GM19455 (cell line): ENCODE results near the gene ANKRD28.
"Not testable (repeated sequence)": the region's sequence is repeated elsewhere in the genome, so short reads cannot be mapped to it uniquely, and the experiment has no call there.

Source experiments
- ATAC-seq: cut with Tn5 transposase; IDR thresholded peaks from one replicate; pipeline ENCODE4 v1.9.1; 2021; ENCODE audit not compliant: unreplicated experiment

ANKRD28 gene

GRCh38 chr3:15638891-15639262, 158.9 kb downstream of the ANKRD28 start:
- ATAC-seq = no peak

GRCh38 chr3:15638193-15638890, 159.4 kb downstream of the ANKRD28 start:
- no peak for ATAC-seq

- no peak for ATAC-seq
Observed at GRCh38 chr3:15637131-15637951, 160.4 kb downstream of the ANKRD28 start.

- ATAC-seq = peak; percentile 72
Observed at GRCh38 chr3:15636028-15636709, 161.6 kb downstream of the ANKRD28 start.

- ATAC-seq = no peak
Observed at GRCh38 chr3:15635121-15635661, 162.6 kb downstream of the ANKRD28 start.

GRCh38 chr3:15634671-15635070, 163.1 kb downstream of the ANKRD28 start:
- no peak for ATAC-seq

GRCh38 chr3:15633766-15634598, 163.8 kb downstream of the ANKRD28 start:
- no peak for ATAC-seq

- ATAC-seq = no peak
Observed at GRCh38 chr3:15633159-15633558, 164.6 kb downstream of the ANKRD28 start.

- no peak for ATAC-seq
Observed at GRCh38 chr3:15632212-15632580, 165.6 kb downstream of the ANKRD28 start.

- ATAC-seq = no peak
Observed at GRCh38 chr3:15631426-15632211, 166.2 kb downstream of the ANKRD28 start.

GRCh38 chr3:15630646-15631350, 167.0 kb downstream of the ANKRD28 start:
- ATAC-seq = peak; percentile 31

- ATAC-seq = peak; percentile 100
Observed at GRCh38 chr3:15629860-15630597, 167.8 kb downstream of the ANKRD28 start.

GRCh38 chr3:15628967-15629366, 168.8 kb downstream of the ANKRD28 start:
- ATAC-seq = no peak

- no peak for ATAC-seq
Observed at GRCh38 chr3:15623535-15624440, 174.0 kb downstream of the ANKRD28 start.

GRCh38 chr3:15619659-15620464, 177.9 kb downstream of the ANKRD28 start:
- ATAC-seq = not testable (repeated sequence)
